Coronary artery (tissue), 2 donors: ENCODE data around the gene C12orf42.

Experiments
- DNase-seq: peaks from one replicate; pipeline ENCODE4 v3.0.0-alpha.2; 2017; ENCODE audit warnings: low spot score
- H3K27ac ChIP-seq, 2 donors: fragments of 200-600 bp; sonication (generic); one replicate each; pipeline ENCODE4 v1.5.1; 2016 to 2019
- H3K4me3 ChIP-seq: fragments of 200-600 bp; sonication (generic); 2 replicates; pipeline ENCODE4 v1.5.1; 2016; ENCODE audit warnings: mild to moderate bottlenecking, moderate library complexity
- CTCF ChIP-seq: fragments of 200-600 bp; sonication (generic); IDR thresholded peaks from one replicate; pipeline ENCODE4 v1.5.1; 2019; ENCODE audit warnings: antibody characterized with exemption

The C12orf42 gene

GRCh38 chr12:103326190-103326589 lies 169.6 kb downstream of the C12orf42 start:
- Histone ChIP-seq H3K27ac (no peak overlapping the region), H3K4me3 (no peak overlapping the region)
- no peak for TF ChIP-seq CTCF
- DNase-seq, result no peak

- no peak overlapping the region for H3K27ac ChIP-seq
- no peak overlapping the region for H3K4me3 ChIP-seq
- TF ChIP-seq CTCF, result no peak
- no peak for DNase-seq
Measured at GRCh38 chr12:103318566-103318965, 177.2 kb downstream of the C12orf42 start.

- no peak for DNase-seq
- Histone ChIP-seq H3K4me3 (no peak overlapping the region), H3K27ac (no peak overlapping the region)
- TF ChIP-seq CTCF, result no peak
Measured at GRCh38 chr12:103317220-103317619, 178.5 kb downstream of the C12orf42 start.

- Histone ChIP-seq H3K4me3 (no peak overlapping the region), H3K27ac (no peak overlapping the region)
- TF ChIP-seq CTCF, result no peak
- no peak for DNase-seq
Measured at GRCh38 chr12:103314786-103315185, 181.0 kb downstream of the C12orf42 start.

GRCh38 chr12:103313894-103314293 lies 181.9 kb downstream of the C12orf42 start:
- TF ChIP-seq CTCF, result no peak
- no peak overlapping the region for H3K4me3 ChIP-seq
- DNase-seq, result no peak
- no peak overlapping the region for H3K27ac ChIP-seq

- DNase-seq, result no peak
- no peak overlapping the region for H3K27ac ChIP-seq
- no peak overlapping the region for H3K4me3 ChIP-seq
- no peak for TF ChIP-seq CTCF
Measured at GRCh38 chr12:103312742-103313354, 182.9 kb downstream of the C12orf42 start.

GRCh38 chr12:103310546-103311270 lies 185.1 kb downstream of the C12orf42 start:
- TF ChIP-seq CTCF, result no peak
- Histone ChIP-seq H3K4me3 (no peak overlapping the region), H3K27ac (no peak overlapping the region)
- DNase-seq, result no peak
